HepG2 (cell line): ENCODE measurements around the gene SIX5. TPM values are rescaled to one million over a fixed set of nuclear protein-coding genes. Genes with fewer than 3 reads are reported as not detected.

Experiments
- FOXM1 ChIP-seq: sonication (generic); formaldehyde crosslinking; IDR thresholded peaks from 2 replicates; pipeline ENCODE4 v1.5.0; 2020; ENCODE audit warnings: missing genetic modification reagents
- FOXP1 ChIP-seq, 2 experiments: fragments of 450-650 bp in 1 of 2; IDR thresholded peaks; 2 replicates each; pipeline ENCODE4 v1.6.1; 2017 to 2018; ENCODE audit warnings: antibody characterized with exemption in 1 of 2
- MXI1 ChIP-seq: IDR thresholded peaks from 3 replicates; pipeline ENCODE4 v1.6.1; 2012; ENCODE audit warnings: low read depth, low read length, inconsistent platforms, borderline replicate concordance
- PHB2 ChIP-seq: fragments of 450-650 bp; IDR thresholded peaks from 2 replicates; pipeline ENCODE4 v1.6.1; 2018; ENCODE audit not compliant: partially characterized antibody
- RXRB ChIP-seq: IDR thresholded peaks from 2 replicates; pipeline ENCODE4 v1.6.1; 2016; ENCODE audit warnings: borderline replicate concordance, missing genetic modification reagents, missing compliant biosample characterization
- SOX5 ChIP-seq: IDR thresholded peaks from 2 replicates; pipeline ENCODE4 v1.6.1; 2016; ENCODE audit warnings: borderline replicate concordance
- STAT5B ChIP-seq: sonication (generic); formaldehyde crosslinking; IDR thresholded peaks from 2 replicates; pipeline ENCODE4 v1.4.0; 2020; ENCODE audit warnings: missing genetic modification reagents
- ZFP36L1 ChIP-seq: sonication (generic); formaldehyde crosslinking; IDR thresholded peaks from 2 replicates; pipeline ENCODE4 v1.8.0; 2022; ENCODE audit warnings: mild to moderate bottlenecking, missing genetic modification reagents, moderate library complexity
- ZFY ChIP-seq: sonication (generic); formaldehyde crosslinking; IDR thresholded peaks from 2 replicates; pipeline ENCODE4 v1.4.0; 2020; ENCODE audit warnings: missing genetic modification reagents
- ZIK1 ChIP-seq: sonication (generic); formaldehyde crosslinking; IDR thresholded peaks from 2 replicates; pipeline ENCODE4 v1.5.0; 2020; ENCODE audit warnings: mild to moderate bottlenecking, low read depth, missing genetic modification reagents, borderline replicate concordance
- ZMAT3 ChIP-seq: sonication (generic); formaldehyde crosslinking; conservative IDR thresholded peaks from 2 replicates; pipeline ENCODE4 v1.7.0; 2021; ENCODE audit warnings: missing genetic modification reagents
- ZNF382 ChIP-seq: sonication (generic); formaldehyde crosslinking; IDR thresholded peaks from 2 replicates; pipeline ENCODE4 v1.5.0; 2020; ENCODE audit warnings: missing genetic modification reagents, mild to moderate bottlenecking, borderline replicate concordance
- ZNF562 ChIP-seq: sonication (generic); formaldehyde crosslinking; IDR thresholded peaks from 2 replicates; pipeline ENCODE4 v1.8.0; 2022; ENCODE audit warnings: missing genetic modification reagents, borderline replicate concordance
- ZNF564 ChIP-seq: sonication (generic); formaldehyde crosslinking; IDR thresholded peaks from 2 replicates; pipeline ENCODE4 v1.8.1; 2023; ENCODE audit warnings: mild to moderate bottlenecking, missing genetic modification reagents
- ZNF589 ChIP-seq: sonication (generic); formaldehyde crosslinking; conservative IDR thresholded peaks from 2 replicates; pipeline ENCODE4 v1.8.0; 2022; ENCODE audit warnings: mild to moderate bottlenecking, moderate library complexity, missing genetic modification reagents
- ZNF678 ChIP-seq: sonication (generic); formaldehyde crosslinking; IDR thresholded peaks from 2 replicates; pipeline ENCODE4 v1.4.0; 2020; ENCODE audit warnings: mild to moderate bottlenecking, missing genetic modification reagents
- ZNF709 ChIP-seq: sonication (generic); formaldehyde crosslinking; IDR thresholded peaks from 2 replicates; pipeline ENCODE4 v1.5.0; 2020; ENCODE audit warnings: mild to moderate bottlenecking, missing genetic modification reagents
- polyA plus RNA-seq, 8 experiments: library from polyadenylated mRNA; depleted of rRNA in 3 of 8; stranded (reverse) in 7 of 8; unstranded in 1 of 8; fragments of >200 nt; fragmentation: Illumina TruSeq in 4 of 8; extraction: Trizol in 4 of 8; gene quantifications; 2 replicates each; pipeline versions ENCODE4 v1.2.1 to v1.2.3, GENCODE V29; 2011 to 2016; ENCODE audit warnings: low read depth in 4 of 8, missing spikeins in 1 of 8, mixed read lengths in 1 of 8; ENCODE audit not compliant: insufficient read depth in 1 of 8
- total RNA-seq, 5 experiments: library from RNA; depleted of rRNA; stranded (reverse); fragments of >200 nt; fragmentation: Illumina TruSeq; extraction: Trizol; gene quantifications; 2 replicates each; pipeline ENCODE4 v1.2.3, GENCODE V29; 2016; ENCODE audit warnings: low read depth in 1 of 5
- TF ChIP-seq, protein P1 (sequence below): sonication (generic); formaldehyde crosslinking; IDR thresholded peaks from 2 replicates; pipeline ENCODE4 v1.9.0; 2021; ENCODE audit warnings: missing genetic modification reagents, borderline replicate concordance
- TF ChIP-seq, protein P2 (sequence below): sonication (generic); formaldehyde crosslinking; IDR thresholded peaks from 2 replicates; pipeline ENCODE4 v1.5.1; 2020; ENCODE audit warnings: missing genetic modification reagents, mild to moderate bottlenecking, borderline replicate concordance
- TF ChIP-seq, protein P3 (sequence below): sonication (generic); formaldehyde crosslinking; IDR thresholded peaks from 2 replicates; pipeline ENCODE4 v1.5.1; 2020; ENCODE audit warnings: mild to moderate bottlenecking, moderate library complexity, missing genetic modification reagents
- TF ChIP-seq, protein P4 (sequence below): sonication (generic); formaldehyde crosslinking; IDR thresholded peaks from 2 replicates; pipeline ENCODE4 v1.5.0; 2020; ENCODE audit warnings: mild to moderate bottlenecking, missing genetic modification reagents

The SIX5 gene
- total and polyA plus RNA-seq, 2 of the 13 experiments (the other 11 are each of a cell fraction or from before 2014, with no cell fraction given), result 7.7 to 10.5 TPM

- TF ChIP-seq, protein P1, sequence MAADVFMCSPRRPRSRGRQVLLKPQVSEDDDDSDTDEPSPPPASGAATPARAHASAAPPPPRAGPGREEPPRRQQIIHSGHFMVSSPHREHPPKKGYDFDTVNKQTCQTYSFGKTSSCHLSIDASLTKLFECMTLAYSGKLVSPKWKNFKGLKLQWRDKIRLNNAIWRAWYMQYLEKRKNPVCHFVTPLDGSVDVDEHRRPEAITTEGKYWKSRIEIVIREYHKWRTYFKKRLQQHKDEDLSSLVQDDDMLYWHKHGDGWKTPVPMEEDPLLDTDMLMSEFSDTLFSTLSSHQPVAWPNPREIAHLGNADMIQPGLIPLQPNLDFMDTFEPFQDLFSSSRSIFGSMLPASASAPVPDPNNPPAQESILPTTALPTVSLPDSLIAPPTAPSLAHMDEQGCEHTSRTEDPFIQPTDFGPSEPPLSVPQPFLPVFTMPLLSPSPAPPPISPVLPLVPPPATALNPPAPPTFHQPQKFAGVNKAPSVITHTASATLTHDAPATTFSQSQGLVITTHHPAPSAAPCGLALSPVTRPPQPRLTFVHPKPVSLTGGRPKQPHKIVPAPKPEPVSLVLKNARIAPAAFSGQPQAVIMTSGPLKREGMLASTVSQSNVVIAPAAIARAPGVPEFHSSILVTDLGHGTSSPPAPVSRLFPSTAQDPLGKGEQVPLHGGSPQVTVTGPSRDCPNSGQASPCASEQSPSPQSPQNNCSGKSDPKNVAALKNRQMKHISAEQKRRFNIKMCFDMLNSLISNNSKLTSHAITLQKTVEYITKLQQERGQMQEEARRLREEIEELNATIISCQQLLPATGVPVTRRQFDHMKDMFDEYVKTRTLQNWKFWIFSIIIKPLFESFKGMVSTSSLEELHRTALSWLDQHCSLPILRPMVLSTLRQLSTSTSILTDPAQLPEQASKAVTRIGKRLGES, result peak; percentile 53; the same call in 1 of the 2 replicates
- TF ChIP-seq FOXP1 (IDR thresholded peaks at IDR 0.05) (no peak), FOXP1 (CRISPR knock-in tag; IDR thresholded peaks at IDR 0.05) (no peak), ZNF382 (CRISPR knock-in tag) (no peak), SOX5 (CRISPR knock-in tag) (peak; percentile 36; the same call in 1 of the 2 replicates), ZFP36L1 (CRISPR knock-in tag) (peak; percentile 84; the same call in 1 of the 2 replicates), ZIK1 (CRISPR knock-in tag) (peak; percentile 58; the same call in 1 of the 2 replicates), ZFY (CRISPR knock-in tag) (peak; percentile 90), ZMAT3 (CRISPR knock-in tag) (0 out of 2 replicates have a peak, but pooled peaks have one; percentile 36), ZNF709 (CRISPR knock-in tag) (peak; percentile 83), ZNF564 (CRISPR knock-in tag) (0 out of 2 replicates have a peak, but pooled peaks have one; percentile 45), ZNF562 (CRISPR knock-in tag) (no peak), ZNF678 (CRISPR knock-in tag) (peak; percentile 69), PHB2 (no peak), RXRB (CRISPR knock-in tag) (peak; percentile 41; the same call in 1 of the 2 replicates), STAT5B (CRISPR knock-in tag) (0 out of 2 replicates have a peak, but pooled peaks have one; percentile 43), FOXM1 (CRISPR knock-in tag) (no peak), ZNF589 (CRISPR knock-in tag) (peak; percentile 74; the same call in 1 of the 2 replicates), MXI1 (peak; percentile 28; the same call in 1 of the 3 replicates)
- TF ChIP-seq, protein P2, sequence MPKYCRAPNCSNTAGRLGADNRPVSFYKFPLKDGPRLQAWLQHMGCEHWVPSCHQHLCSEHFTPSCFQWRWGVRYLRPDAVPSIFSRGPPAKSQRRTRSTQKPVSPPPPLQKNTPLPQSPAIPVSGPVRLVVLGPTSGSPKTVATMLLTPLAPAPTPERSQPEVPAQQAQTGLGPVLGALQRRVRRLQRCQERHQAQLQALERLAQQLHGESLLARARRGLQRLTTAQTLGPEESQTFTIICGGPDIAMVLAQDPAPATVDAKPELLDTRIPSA (CRISPR knock-in tag), result no peak
- TF ChIP-seq, protein P3, sequence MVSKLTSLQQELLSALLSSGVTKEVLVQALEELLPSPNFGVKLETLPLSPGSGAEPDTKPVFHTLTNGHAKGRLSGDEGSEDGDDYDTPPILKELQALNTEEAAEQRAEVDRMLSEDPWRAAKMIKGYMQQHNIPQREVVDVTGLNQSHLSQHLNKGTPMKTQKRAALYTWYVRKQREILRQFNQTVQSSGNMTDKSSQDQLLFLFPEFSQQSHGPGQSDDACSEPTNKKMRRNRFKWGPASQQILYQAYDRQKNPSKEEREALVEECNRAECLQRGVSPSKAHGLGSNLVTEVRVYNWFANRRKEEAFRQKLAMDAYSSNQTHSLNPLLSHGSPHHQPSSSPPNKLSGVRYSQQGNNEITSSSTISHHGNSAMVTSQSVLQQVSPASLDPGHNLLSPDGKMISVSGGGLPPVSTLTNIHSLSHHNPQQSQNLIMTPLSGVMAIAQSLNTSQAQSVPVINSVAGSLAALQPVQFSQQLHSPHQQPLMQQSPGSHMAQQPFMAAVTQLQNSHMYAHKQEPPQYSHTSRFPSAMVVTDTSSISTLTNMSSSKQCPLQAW (CRISPR knock-in tag), result peak; percentile 58
- TF ChIP-seq, protein P4, sequence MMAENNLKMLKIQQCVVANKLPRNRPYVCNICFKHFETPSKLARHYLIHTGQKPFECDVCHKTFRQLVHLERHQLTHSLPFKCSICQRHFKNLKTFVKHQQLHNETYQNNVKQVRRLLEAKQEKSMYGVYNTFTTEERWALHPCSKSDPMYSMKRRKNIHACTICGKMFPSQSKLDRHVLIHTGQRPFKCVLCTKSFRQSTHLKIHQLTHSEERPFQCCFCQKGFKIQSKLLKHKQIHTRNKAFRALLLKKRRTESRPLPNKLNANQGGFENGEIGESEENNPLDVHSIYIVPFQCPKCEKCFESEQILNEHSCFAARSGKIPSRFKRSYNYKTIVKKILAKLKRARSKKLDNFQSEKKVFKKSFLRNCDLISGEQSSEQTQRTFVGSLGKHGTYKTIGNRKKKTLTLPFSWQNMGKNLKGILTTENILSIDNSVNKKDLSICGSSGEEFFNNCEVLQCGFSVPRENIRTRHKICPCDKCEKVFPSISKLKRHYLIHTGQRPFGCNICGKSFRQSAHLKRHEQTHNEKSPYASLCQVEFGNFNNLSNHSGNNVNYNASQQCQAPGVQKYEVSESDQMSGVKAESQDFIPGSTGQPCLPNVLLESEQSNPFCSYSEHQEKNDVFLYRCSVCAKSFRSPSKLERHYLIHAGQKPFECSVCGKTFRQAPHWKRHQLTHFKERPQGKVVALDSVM (CRISPR knock-in tag), result no peak; the same call in 1 of the 2 replicates
Observed at GRCh38 chr19:45770192-45771101, 1.4 kb upstream of the SIX5 start (continued).
